WTC11 (cell line): ENCODE data around the gene CREB3. TPM values are rescaled to one million over a fixed set of nuclear protein-coding genes. Genes with fewer than 3 reads are reported as not detected.

ENCODE experiments used
- ATAC-seq: fragments of 200-7000 bp; cut with Tn5 transposase; 2 replicates; pipeline ENCODE4 v1.10.0; 2021; ENCODE audit warnings: mild to moderate bottlenecking, moderate library complexity
- CTCF ChIA-PET: fragments of 300-600 bp; sonication (Branson Sonifier 250); formaldehyde crosslinking; loops from one replicate; lab custom pipeline; 2021; ENCODE audit warnings: antibody characterized with exemption; lab: Charles Lee
- POLR2A ChIA-PET: fragments of 350-600 bp; sonication (Branson Sonifier 250); formaldehyde crosslinking; loops from one replicate; lab custom pipeline; 2021; ENCODE audit warnings: antibody characterized with exemption; lab: Charles Lee
- DNase-seq: peaks from one replicate; pipeline ENCODE4 v3.0.0; 2021; ENCODE audit warnings: low spot score
- H3K27ac Mint-ChIP-seq: 2 replicates; pipeline ENCODE4 v1.8.0; 2021; ENCODE audit warnings: mixed read lengths
- H3K27me3 Mint-ChIP-seq: 2 replicates; pipeline ENCODE4 v1.8.0; 2021; ENCODE audit warnings: low read depth, mild to moderate bottlenecking, moderate library complexity, mixed read lengths
- H3K36me3 Mint-ChIP-seq: 2 replicates; pipeline ENCODE4 v1.8.0; 2021; ENCODE audit warnings: mixed read lengths
- H3K4me1 Mint-ChIP-seq: 2 replicates; pipeline ENCODE4 v1.8.0; 2022; ENCODE audit warnings: mixed read lengths
- H3K4me3 Mint-ChIP-seq: 2 replicates; pipeline ENCODE4 v1.8.0; 2021; ENCODE audit warnings: mild to moderate bottlenecking, moderate library complexity, mixed read lengths
- H3K9me3 Mint-ChIP-seq: 2 replicates; pipeline ENCODE4 v1.8.0; 2021; ENCODE audit warnings: mixed read lengths
- ELF4 ChIP-seq: sonication (generic); formaldehyde crosslinking; IDR thresholded peaks from 2 replicates; pipeline ENCODE4 v1.8.1; 2022; ENCODE audit warnings: low read depth, mild to moderate bottlenecking, moderate library complexity, missing genetic modification reagents
- FOXP1 ChIP-seq: sonication (generic); formaldehyde crosslinking; IDR thresholded peaks from 2 replicates; pipeline ENCODE4 v1.8.0; 2022; ENCODE audit warnings: missing genetic modification reagents, mild to moderate bottlenecking, moderate library complexity, borderline replicate concordance
- MXD4 ChIP-seq: fragments of 250-450 bp; sonication (Bioruptor Pico); IDR thresholded peaks from 2 replicates; pipeline ENCODE4 v1.8.0; 2021; ENCODE audit warnings: mild to moderate bottlenecking, moderate library complexity, borderline replicate concordance
- MYBL2 ChIP-seq: sonication (generic); formaldehyde crosslinking; IDR thresholded peaks from 2 replicates; pipeline ENCODE4 v1.8.1; 2023; ENCODE audit warnings: mild to moderate bottlenecking, moderate library complexity, missing genetic modification reagents
- NFE2L1 ChIP-seq: sonication (generic); formaldehyde crosslinking; IDR thresholded peaks from 2 replicates; pipeline ENCODE4 v1.8.1; 2023; ENCODE audit warnings: missing genetic modification reagents
- OVOL2 ChIP-seq: fragments of 250-450 bp; sonication (Bioruptor Pico); IDR thresholded peaks from 2 replicates; pipeline ENCODE4 v1.9.0; 2021; ENCODE audit warnings: mild to moderate bottlenecking, borderline replicate concordance
- RELA ChIP-seq: sonication (generic); formaldehyde crosslinking; IDR thresholded peaks from 2 replicates; pipeline ENCODE4 v1.8.1; 2022; ENCODE audit warnings: missing genetic modification reagents, mild to moderate bottlenecking, borderline replicate concordance
- RORB ChIP-seq: fragments of 250-450 bp; sonication (Bioruptor Pico); IDR thresholded peaks from 2 replicates; pipeline ENCODE4 v1.9.0; 2021; ENCODE audit warnings: mild to moderate bottlenecking
- SMAD3 ChIP-seq: sonication (generic); formaldehyde crosslinking; IDR thresholded peaks from 2 replicates; pipeline ENCODE4 v1.8.0; 2022; ENCODE audit warnings: missing genetic modification reagents, mild to moderate bottlenecking, borderline replicate concordance
- SP1 ChIP-seq: sonication (generic); formaldehyde crosslinking; conservative IDR thresholded peaks from 2 replicates; pipeline ENCODE4 v1.8.1; 2022; ENCODE audit warnings: missing genetic modification reagents
- TEAD4 ChIP-seq: sonication (generic); formaldehyde crosslinking; IDR thresholded peaks from 2 replicates; pipeline ENCODE4 v1.8.0; 2022; ENCODE audit warnings: mild to moderate bottlenecking, missing genetic modification reagents
- TP53 ChIP-seq: sonication (generic); formaldehyde crosslinking; IDR thresholded peaks from 2 replicates; pipeline ENCODE4 v1.8.1; 2023; ENCODE audit warnings: mild to moderate bottlenecking, missing genetic modification reagents
- ZBTB21 ChIP-seq: sonication (generic); formaldehyde crosslinking; IDR thresholded peaks from 2 replicates; pipeline ENCODE4 v1.8.1; 2023; ENCODE audit warnings: mild to moderate bottlenecking, missing genetic modification reagents, borderline replicate concordance
- ZNF263 ChIP-seq: sonication (generic); formaldehyde crosslinking; IDR thresholded peaks from 2 replicates; pipeline ENCODE4 v1.8.1; 2022; ENCODE audit warnings: low read depth, mild to moderate bottlenecking, moderate library complexity, missing genetic modification reagents
- total RNA-seq: library from RNA; stranded (reverse); gene quantifications from 3 replicates; pipeline ENCODE4 v1.2.3, GENCODE V29; 2021
- TF ChIP-seq, protein P1 (sequence below): fragments of 250-450 bp; sonication (Bioruptor Pico); conservative IDR thresholded peaks from 2 replicates; pipeline ENCODE4 v1.9.0; 2021; ENCODE audit warnings: mild to moderate bottlenecking
- TF ChIP-seq, protein P2 (sequence below): sonication (generic); formaldehyde crosslinking; IDR thresholded peaks from 2 replicates; pipeline ENCODE4 v1.8.0; 2022; ENCODE audit warnings: missing genetic modification reagents
- TF ChIP-seq, protein P3 (sequence below): fragments of 250-450 bp; sonication (Bioruptor Pico); IDR thresholded peaks from 2 replicates; pipeline ENCODE4 v1.9.0; 2021; ENCODE audit warnings: mild to moderate bottlenecking
- TF ChIP-seq, protein P4 (sequence below): sonication (generic); formaldehyde crosslinking; IDR thresholded peaks from 2 replicates; pipeline ENCODE4 v1.8.0; 2023; ENCODE audit warnings: missing genetic modification reagents
- TF ChIP-seq, protein P5 (sequence below): sonication (generic); formaldehyde crosslinking; IDR thresholded peaks from 2 replicates; pipeline ENCODE4 v1.8.1; 2022; ENCODE audit warnings: low read depth, mild to moderate bottlenecking, moderate library complexity, missing genetic modification reagents, borderline replicate concordance
- TF ChIP-seq, protein P6 (sequence below): sonication (generic); formaldehyde crosslinking; IDR thresholded peaks from 2 replicates; pipeline ENCODE4 v1.8.1; 2022; ENCODE audit warnings: missing genetic modification reagents, borderline replicate concordance
- TF ChIP-seq, protein P7 (sequence below): fragments of 250-450 bp; sonication (Bioruptor Pico); IDR thresholded peaks from 2 replicates; pipeline ENCODE4 v1.9.0; 2021; ENCODE audit warnings: moderate library complexity, mild to moderate bottlenecking, inconsistent platforms, borderline replicate concordance

The CREB3 gene
- total RNA-seq, 1 experiment from 2014 or later, result 21.4 TPM

DNA sequence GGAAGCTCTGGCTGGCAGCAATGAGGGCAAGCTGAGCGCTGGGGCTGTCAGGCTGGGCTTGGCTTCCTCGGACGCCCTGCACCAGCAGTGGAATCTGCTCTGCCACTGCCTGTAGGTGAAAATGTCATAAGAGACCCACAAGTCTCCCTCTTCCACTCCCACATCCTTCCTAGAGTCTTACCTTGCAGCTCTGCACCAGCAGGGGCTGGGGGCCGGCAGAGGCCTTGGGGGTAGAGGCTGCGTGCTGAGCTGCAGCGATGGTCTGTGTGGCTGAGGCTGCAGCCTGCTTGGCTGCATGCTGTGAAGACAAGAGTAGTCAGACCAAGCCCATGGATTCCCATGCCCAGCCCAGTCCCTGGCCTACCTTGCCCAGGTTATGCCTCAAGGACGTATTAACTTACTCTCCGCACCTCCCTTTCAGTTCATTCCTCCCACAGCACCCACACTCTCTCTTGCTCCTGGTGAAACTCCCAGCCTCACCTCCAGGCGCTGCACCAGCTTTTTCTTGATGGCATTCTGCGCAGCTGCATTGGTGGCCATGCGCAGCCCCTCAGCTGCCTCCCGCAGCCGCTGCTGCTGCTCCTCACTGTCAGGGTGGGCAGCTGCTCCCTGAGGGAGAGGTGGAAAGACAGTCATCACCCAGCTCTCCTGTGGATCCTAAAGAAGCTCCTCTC, 17.8 kb upstream of the CREB3 start:
- POLR2A ChIA-PET, result interaction anchor here (1.0 kb wide), 1 partner anchor 25 kb away, joined by 3 read pairs; the partner anchor contains the start of gene TPM2
- no peak overlapping the region for H3K4me3 Mint-ChIP-seq
- no peaks in the 10 kb centered on the region for H3K9me3 Mint-ChIP-seq
- H3K4me1 Mint-ChIP-seq, result no peaks in the 10 kb centered on the region
- peaks cover 82% of the 10 kb centered on the region for H3K36me3 Mint-ChIP-seq
- CTCF ChIA-PET, result interaction anchor here (2.3 to 4.1 kb wide), 2 partner anchors 17 to 18 kb away, joined by 12 to 29 read pairs; partner anchors contain the start of genes CREB3 and TLN1
- H3K27ac Mint-ChIP-seq, result no peak overlapping the region
- TF ChIP-seq NFE2L1 (CRISPR knock-in tag) (no peak), TEAD4 (CRISPR knock-in tag) (no peak), MYBL2 (CRISPR knock-in tag) (no peak), RORB (no peak), ZNF263 (CRISPR knock-in tag) (no peak), ELF4 (no peak), OVOL2 (CRISPR knock-in tag) (no peak), TP53 (no peak), SMAD3 (no peak), FOXP1 (CRISPR knock-in tag) (no peak), RELA (CRISPR knock-in tag) (no peak), MXD4 (CRISPR knock-in tag) (no peak), ZBTB21 (CRISPR knock-in tag) (no peak)
- TF ChIP-seq, protein P1, sequence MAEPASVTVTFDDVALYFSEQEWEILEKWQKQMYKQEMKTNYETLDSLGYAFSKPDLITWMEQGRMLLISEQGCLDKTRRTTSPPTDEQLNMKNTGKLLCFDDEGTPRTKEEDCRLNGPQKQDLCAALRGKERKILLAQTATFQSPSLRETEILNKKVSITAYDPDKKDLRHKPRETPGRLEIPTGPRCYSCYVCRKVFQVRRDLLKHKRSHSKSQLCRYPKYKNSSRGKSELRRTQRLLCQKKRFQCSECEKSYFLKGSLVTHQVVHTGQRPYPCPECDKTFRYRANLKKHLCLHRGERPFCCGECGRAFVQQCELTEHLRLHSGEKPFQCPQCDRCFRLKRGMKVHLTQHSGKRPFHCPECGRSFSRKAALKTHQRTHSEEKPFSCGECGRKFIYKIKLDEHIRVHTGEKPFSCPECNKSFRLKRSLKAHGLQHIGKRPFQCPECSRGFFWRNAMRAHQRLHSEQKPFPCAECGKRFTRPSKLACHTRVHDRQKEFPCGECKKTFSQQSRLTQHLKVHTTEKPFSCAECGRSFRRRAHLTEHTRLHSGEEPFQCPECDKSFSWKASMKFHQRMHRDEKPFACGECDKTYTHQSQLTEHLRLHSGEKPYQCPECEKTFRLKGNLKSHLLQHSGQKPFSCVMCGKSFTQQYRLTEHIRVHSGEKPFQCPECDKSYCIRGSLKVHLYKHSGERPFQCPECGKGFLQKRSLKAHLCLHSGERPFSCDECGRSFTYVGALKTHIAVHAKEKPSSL (CRISPR knock-in tag), result no peak
- TF ChIP-seq, protein P2, sequence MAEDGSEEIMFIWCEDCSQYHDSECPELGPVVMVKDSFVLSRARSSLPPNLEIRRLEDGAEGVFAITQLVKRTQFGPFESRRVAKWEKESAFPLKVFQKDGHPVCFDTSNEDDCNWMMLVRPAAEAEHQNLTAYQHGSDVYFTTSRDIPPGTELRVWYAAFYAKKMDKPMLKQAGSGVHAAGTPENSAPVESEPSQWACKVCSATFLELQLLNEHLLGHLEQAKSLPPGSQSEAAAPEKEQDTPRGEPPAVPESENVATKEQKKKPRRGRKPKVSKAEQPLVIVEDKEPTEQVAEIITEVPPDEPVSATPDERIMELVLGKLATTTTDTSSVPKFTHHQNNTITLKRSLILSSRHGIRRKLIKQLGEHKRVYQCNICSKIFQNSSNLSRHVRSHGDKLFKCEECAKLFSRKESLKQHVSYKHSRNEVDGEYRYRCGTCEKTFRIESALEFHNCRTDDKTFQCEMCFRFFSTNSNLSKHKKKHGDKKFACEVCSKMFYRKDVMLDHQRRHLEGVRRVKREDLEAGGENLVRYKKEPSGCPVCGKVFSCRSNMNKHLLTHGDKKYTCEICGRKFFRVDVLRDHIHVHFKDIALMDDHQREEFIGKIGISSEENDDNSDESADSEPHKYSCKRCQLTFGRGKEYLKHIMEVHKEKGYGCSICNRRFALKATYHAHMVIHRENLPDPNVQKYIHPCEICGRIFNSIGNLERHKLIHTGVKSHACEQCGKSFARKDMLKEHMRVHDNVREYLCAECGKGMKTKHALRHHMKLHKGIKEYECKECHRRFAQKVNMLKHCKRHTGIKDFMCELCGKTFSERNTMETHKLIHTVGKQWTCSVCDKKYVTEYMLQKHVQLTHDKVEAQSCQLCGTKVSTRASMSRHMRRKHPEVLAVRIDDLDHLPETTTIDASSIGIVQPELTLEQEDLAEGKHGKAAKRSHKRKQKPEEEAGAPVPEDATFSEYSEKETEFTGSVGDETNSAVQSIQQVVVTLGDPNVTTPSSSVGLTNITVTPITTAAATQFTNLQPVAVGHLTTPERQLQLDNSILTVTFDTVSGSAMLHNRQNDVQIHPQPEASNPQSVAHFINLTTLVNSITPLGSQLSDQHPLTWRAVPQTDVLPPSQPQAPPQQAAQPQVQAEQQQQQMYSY (CRISPR knock-in tag), result no peak
- H3K27me3 Mint-ChIP-seq, result no peaks in the 10 kb centered on the region
- DNase-seq, result no peak
- no peak for ATAC-seq

DNA sequence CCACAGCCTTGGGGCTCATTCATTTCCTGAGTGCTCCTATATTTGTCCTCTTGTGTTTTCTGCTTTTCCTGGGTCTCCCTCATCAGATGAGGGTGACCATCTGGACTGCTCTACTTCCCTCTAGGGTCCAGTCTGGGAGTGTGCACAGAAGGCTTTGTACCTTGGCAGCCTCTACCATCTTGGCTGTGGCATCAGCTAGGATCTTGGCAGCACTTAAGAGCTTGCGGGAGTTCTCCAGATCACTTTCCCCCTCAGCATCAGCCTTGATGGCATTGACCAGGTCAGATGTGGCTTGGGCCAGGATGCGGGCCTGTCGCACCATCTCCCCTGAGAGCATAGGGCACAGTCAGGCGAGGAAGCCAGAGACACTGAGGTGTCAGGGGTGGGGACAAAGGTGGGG, 16.2 kb upstream of the CREB3 start:
- no peak overlapping the region; the same call in 1 of the 2 replicates for H3K27ac Mint-ChIP-seq
- TF ChIP-seq NFE2L1 (CRISPR knock-in tag), result no peak
- TF ChIP-seq, protein P3, sequence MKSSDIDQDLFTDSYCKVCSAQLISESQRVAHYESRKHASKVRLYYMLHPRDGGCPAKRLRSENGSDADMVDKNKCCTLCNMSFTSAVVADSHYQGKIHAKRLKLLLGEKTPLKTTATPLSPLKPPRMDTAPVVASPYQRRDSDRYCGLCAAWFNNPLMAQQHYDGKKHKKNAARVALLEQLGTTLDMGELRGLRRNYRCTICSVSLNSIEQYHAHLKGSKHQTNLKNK (CRISPR knock-in tag), result no peak
- TF ChIP-seq, protein P4, sequence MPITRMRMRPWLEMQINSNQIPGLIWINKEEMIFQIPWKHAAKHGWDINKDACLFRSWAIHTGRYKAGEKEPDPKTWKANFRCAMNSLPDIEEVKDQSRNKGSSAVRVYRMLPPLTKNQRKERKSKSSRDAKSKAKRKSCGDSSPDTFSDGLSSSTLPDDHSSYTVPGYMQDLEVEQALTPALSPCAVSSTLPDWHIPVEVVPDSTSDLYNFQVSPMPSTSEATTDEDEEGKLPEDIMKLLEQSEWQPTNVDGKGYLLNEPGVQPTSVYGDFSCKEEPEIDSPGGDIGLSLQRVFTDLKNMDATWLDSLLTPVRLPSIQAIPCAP (CRISPR knock-in tag), result no peak
- TF ChIP-seq, protein P5, sequence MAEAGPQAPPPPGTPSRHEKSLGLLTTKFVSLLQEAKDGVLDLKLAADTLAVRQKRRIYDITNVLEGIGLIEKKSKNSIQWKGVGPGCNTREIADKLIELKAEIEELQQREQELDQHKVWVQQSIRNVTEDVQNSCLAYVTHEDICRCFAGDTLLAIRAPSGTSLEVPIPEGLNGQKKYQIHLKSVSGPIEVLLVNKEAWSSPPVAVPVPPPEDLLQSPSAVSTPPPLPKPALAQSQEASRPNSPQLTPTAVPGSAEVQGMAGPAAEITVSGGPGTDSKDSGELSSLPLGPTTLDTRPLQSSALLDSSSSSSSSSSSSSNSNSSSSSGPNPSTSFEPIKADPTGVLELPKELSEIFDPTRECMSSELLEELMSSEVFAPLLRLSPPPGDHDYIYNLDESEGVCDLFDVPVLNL (CRISPR knock-in tag), result no peak
- TF ChIP-seq, protein P6, sequence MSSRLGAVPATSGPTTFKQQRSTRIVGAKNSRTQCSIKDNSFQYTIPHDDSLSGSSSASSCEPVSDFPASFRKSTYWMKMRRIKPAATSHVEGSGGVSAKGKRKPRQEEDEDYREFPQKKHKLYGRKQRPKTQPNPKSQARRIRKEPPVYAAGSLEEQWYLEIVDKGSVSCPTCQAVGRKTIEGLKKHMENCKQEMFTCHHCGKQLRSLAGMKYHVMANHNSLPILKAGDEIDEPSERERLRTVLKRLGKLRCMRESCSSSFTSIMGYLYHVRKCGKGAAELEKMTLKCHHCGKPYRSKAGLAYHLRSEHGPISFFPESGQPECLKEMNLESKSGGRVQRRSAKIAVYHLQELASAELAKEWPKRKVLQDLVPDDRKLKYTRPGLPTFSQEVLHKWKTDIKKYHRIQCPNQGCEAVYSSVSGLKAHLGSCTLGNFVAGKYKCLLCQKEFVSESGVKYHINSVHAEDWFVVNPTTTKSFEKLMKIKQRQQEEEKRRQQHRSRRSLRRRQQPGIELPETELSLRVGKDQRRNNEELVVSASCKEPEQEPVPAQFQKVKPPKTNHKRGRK (CRISPR knock-in tag), result no peak
- TF ChIP-seq, protein P7, sequence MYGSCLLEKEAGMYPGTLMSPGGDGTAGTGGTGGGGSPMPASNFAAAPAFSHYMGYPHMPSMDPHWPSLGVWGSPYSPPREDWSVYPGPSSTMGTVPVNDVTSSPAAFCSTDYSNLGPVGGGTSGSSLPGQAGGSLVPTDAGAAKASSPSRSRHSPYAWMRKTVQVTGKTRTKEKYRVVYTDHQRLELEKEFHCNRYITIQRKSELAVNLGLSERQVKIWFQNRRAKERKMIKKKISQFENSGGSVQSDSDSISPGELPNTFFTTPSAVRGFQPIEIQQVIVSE (CRISPR knock-in tag), result no peak
- TF ChIP-seq SP1 (CRISPR knock-in tag), result no peak

More for the DNA sequence above, 16.2 kb upstream of the CREB3 start:
- DNase-seq (no peak), ATAC-seq (no peak)
- Mint-ChIP-seq H3K9me3 (no peaks in the 10 kb centered on the region), H3K4me3 (no peak overlapping the region), H3K27me3 (no peaks in the 10 kb centered on the region), H3K36me3 (peaks cover 85% of the 10 kb centered on the region), H3K4me1 (no peaks in the 10 kb centered on the region)
- POLR2A ChIA-PET, result no interaction called here
- CTCF ChIA-PET, result no interaction called here
